Hematopoietic multipotent progenitor cell treated with erythropoietin and hydrocortisone succinate and interleukin-3 and kit ligand, for 15 days (in vitro differentiated cells): ENCODE results near the gene EXOC3.
"Not testable (repeated sequence)": the region's sequence is repeated elsewhere in the genome, so short reads cannot be mapped to it uniquely, and the experiment has no call there.

Experiments
- DNase-seq: peaks from one replicate; pipeline ENCODE4 v3.0.0-alpha.2; 2015; ENCODE audit warnings: low spot score

Gene EXOC3

DNA sequence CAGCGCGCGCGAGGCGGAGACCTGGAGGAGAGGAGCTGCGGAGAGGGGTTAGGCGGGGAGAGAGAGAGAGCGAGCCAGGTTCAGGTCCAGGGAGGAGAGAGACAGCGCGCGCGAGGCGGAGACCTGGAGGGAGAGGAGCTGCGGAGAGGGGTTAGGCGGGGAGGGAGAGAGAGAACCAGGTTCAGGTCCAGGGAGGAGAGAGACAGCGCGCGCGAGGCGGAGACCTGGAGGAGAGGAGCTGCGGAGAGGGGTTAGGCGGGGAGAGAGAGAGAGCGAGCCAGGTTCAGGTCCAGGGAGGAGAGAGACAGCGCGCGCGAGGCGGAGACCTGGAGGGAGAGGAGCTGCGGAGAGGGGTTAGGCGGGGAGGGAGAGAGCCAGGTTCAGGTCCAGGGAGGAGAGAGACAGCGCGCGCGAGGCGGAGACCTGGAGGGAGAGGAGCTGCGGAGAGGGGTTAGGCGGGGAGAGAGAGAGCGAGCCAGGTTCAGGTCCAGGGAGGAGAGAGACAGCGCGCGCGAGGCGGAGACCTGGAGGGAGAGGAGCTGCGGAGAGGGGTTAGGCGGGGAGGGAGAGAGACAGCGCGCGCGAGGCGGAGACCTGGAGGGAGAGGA lies 31.4 kb downstream of the EXOC3 start:
- not testable (repeated sequence) for DNase-seq

GRCh38 chr5:474840-475661 lies 32.1 kb downstream of the EXOC3 start:
- DNase-seq: no peak

GRCh38 chr5:475704-476101 lies 32.7 kb downstream of the EXOC3 start:
- DNase-seq: no peak

GRCh38 chr5:476102-476813 lies 33.3 kb downstream of the EXOC3 start:
- no peak for DNase-seq

GRCh38 chr5:476814-477175 lies 33.8 kb downstream of the EXOC3 start:
- no peak for DNase-seq

- DNase-seq: no peak
Measured at GRCh38 chr5:477247-477646, 34.3 kb downstream of the EXOC3 start.

- DNase-seq: no peak
Measured at GRCh38 chr5:477871-478270, 34.9 kb downstream of the EXOC3 start.

GRCh38 chr5:478369-478981 lies 35.5 kb downstream of the EXOC3 start:
- DNase-seq: no peak

GRCh38 chr5:478982-479535 lies 36.1 kb downstream of the EXOC3 start:
- DNase-seq: no peak

DNA sequence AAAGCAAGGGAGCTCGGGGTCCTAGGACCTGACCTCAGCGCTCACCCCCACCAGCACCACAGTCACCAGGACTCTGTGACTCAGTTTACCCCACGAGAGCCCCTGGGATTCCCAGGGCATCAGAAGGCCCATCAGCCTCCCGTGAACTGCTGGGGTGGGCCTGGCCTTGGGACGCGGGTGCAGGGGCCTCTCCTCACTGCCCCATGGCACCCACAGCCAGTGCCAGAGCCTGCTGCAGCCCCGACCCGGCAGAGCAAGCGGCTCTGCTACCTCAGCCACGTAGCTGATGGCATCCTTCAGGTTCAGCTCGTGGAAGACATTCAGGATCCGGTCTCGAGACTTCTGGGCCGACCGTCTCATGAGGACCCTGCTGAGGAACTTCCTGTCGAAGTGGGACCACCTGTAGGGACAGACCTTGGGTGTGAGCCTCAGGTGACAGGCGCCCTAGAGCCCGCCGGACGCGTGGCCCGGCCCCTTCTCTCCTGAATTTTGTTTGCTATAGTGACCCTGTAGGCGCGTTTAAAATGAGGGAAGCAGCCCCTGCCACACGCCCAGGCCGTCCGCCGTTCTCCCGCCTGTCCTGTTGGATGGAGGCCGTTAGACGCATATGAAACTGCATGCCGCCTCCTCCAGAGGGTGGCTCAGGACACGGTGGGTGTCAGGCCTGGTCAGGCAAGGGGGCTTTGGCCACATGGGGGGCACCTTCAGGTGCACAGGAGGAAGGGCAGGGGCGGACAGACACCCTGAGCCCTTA lies 36.8 kb downstream of the EXOC3 start:
- no peak for DNase-seq

- no peak for DNase-seq
Measured at GRCh38 chr5:481347-481746, 38.4 kb downstream of the EXOC3 start.

- DNase-seq: no peak
Measured at GRCh38 chr5:482021-482420, 39.0 kb downstream of the EXOC3 start.

GRCh38 chr5:482506-482905 lies 39.5 kb downstream of the EXOC3 start:
- no peak for DNase-seq

- DNase-seq: no peak
Measured at GRCh38 chr5:483011-483410, 40.0 kb downstream of the EXOC3 start.

DNA sequence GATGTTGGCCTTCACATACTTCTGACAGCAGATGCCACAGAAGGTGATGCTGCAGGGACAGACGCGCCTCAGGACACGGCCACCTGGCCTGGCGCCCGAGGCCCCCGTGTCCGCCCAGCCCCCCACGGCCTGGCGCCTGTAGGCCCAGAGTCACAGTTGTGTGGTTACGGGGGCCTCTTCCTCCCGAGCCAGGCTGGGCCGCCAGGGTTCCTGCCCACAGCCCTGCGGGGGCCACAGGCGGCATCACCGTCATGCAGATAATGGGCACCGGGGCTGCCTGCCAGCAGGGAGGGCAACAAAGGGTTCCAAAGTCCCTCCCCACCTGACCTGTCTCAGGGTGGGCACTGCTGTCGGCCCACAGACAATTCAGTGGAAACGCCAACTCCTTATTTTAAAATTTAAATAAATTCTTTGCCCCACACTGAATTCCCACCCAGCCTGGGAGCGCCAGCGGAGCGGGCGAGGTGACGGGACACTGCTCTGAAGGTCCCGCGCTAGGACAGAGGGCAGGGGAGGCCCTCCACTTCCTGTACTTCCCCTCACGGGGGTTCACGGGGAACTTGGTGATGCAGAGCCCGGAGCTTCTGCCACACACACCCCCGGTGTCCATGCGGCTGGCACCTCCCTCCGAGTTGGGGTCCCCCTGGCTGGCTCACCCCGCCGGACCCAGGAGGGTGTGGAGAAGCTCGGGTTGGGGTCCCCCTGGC lies 40.6 kb downstream of the EXOC3 start:
- no peak for DNase-seq

DNA sequence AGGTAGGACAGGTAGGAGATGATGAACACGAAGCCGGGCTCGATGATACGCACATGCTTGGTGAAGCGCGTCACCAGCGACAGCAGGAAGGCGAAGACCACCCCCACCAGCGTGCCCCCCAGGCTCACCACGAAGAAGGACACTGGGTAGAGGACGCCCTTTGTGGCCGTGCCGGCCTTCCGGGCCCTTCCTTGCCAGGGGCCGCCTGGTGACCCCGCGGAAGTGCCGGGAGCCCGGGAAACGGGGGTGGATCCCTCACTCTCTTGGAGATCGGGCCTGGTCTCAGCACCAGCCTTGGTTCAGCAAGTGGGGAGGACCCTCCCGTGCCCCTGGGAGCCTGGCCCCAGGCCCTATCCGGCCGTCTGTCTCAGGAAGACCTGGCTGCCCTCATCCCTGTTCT lies 41.6 kb downstream of the EXOC3 start:
- no peak for DNase-seq

GRCh38 chr5:485113-485945 lies 42.4 kb downstream of the EXOC3 start:
- DNase-seq: no peak

DNA sequence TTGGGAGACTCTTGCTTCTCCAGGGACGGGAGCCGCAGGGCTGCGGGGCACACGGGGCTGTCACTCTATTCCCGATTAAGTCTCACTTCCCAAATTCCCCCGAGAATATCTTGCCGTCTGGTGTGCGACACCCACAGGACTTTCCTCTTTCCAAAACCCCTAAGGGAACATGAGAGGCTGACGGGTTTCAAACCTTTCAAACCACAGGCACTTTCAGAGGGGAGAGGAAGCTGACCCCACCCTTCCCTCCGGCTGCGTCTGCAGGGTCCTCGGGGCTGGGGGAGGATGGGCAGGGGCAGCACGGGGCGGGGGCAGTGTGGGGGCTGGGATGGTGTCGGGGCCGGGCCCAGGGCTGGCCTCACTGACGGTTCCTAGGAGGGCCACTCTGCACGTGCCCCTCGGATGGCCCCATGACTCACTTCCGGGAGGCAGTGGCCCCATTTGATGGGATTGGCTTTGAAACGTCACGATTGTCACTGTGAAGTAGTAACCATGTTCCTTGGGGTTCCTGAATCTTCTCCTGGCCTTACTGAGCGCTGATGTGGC lies 43.0 kb downstream of the EXOC3 start:
- DNase-seq: no peak

GRCh38 chr5:486597-486996 lies 43.6 kb downstream of the EXOC3 start:
- DNase-seq: not testable (repeated sequence)

DNA sequence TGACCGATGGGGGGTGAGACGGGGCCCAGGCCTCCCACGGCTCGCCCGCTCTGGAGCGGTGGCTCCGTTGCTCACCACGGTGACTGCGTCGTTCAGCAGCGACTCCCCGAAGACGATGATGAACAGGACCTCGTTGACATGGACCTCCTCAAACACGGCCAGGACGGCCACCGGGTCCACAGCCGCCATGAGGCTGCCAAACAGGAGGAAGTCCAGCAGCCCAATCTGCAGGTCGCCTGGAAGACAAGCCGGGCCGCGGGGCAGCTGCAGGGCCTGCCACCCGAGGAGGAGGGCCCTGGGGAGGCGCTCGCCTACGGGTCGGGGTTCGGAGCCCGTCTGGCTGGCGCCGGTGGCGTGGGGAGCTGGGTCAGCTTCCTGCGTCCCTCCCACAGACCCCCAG lies 45.3 kb downstream of the EXOC3 start:
- no peak for DNase-seq
